Naive B cell (primary cell): ENCODE data around the gene LGALS3BP. TPM values are rescaled to one million over a fixed set of nuclear protein-coding genes. Genes with fewer than 3 reads are reported as not detected.

Source experiments
- ATAC-seq, 2 donors: fragments of 150-1000 bp; cut with Tn5 transposase; 2 replicates each; pipeline ENCODE4 v1.10.0; 2021; ENCODE audit warnings: low read depth in 2 of 2, mild to moderate bottlenecking in 2 of 2, moderate library complexity in 2 of 2
- DNase-seq: peaks from one replicate; pipeline ENCODE4 v3.0.0; 2022
- H3K27ac Mint-ChIP-seq, 6 donors: one replicate each; pipeline ENCODE4 v1.8.0; 2020 to 2022; ENCODE audit warnings: mild to moderate bottlenecking in 6 of 6, mixed read lengths in 6 of 6, moderate library complexity in 5 of 6, inconsistent platforms in 2 of 6
- H3K27me3 Mint-ChIP-seq, 3 donors: one replicate each; pipeline ENCODE4 v1.8.0; 2021 to 2022; ENCODE audit warnings: mixed read lengths in 3 of 3, mild to moderate bottlenecking in 1 of 3
- H3K36me3 Mint-ChIP-seq, 2 donors: one replicate each; pipeline ENCODE4 v1.8.0; 2020 to 2022; ENCODE audit warnings: mixed read lengths in 2 of 2, inconsistent platforms in 1 of 2, mild to moderate bottlenecking in 1 of 2
- H3K4me1 Mint-ChIP-seq, 3 donors: one replicate each; pipeline ENCODE4 v1.8.0; 2020 to 2022; ENCODE audit warnings: mixed read lengths in 3 of 3, inconsistent platforms in 1 of 3, mild to moderate bottlenecking in 1 of 3, moderate library complexity in 1 of 3
- H3K4me3 Mint-ChIP-seq, 8 donors: one replicate each; pipeline ENCODE4 v1.8.0; 2020 to 2022; ENCODE audit warnings: mild to moderate bottlenecking in 8 of 8, mixed read lengths in 8 of 8, moderate library complexity in 8 of 8, inconsistent platforms in 2 of 8
- H3K9me3 Mint-ChIP-seq, 7 donors: one replicate each; pipeline ENCODE4 v1.8.0; 2020 to 2022; ENCODE audit warnings: mixed read lengths in 7 of 7, mild to moderate bottlenecking in 5 of 7, inconsistent platforms in 2 of 7, moderate library complexity in 1 of 7
- polyA plus RNA-seq, 6 donors: library from polyadenylated mRNA; unstranded; fragments of 300-500 nt; fragmentation: Illumina TruSeq; gene quantifications; one replicate each; pipeline ENCODE4 v1.2.3, GENCODE V29; 2021; ENCODE audit warnings: low read depth in 6 of 6

Gene LGALS3BP
- polyA plus RNA-seq, 6 donors from 2014 or later, result 1.2 to 17.1 (median 3.7) TPM

DNA sequence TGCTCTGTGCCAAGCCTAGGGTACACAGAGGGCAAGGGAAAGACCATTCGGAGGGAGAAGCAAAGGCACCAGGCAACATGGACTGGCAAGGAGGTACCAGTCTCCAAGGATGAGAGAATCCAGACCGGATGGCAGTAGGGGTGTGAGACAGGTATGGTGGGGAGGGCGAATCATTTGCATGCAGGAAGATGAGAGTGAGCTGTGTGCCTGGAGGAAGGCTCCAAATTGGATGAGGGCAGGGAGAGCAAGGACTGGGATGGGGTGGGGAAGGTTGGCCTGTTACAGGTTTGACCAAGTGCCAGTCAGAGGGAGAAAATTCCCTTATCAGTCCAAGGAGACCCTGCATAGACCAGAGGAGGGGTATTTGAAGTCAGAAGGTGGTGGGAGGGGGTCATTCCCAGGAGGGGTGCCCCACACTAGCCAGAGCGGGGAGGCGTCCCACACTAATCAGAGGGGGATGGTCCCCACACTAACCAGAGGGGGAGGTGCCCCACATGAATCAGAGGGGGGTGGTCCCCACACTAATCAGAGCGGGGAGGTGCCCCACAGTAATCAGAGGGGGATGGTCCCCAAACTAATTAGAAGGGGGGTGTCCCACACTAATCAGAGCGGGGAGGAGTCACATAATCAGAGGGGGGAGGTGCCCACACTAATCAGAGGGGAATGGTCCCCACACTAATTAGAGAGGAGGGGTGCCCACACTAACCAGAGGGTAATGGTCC, 29.1 kb upstream of the LGALS3BP start:
- peaks cover 37 to 51% (median 42%) of the 10 kb centered on the region in 3 donors for H3K4me1 Mint-ChIP-seq
- H3K27ac Mint-ChIP-seq, result peak overlapping the region; percentile 54 to 97 (median 94)
- peaks cover 0 to under 1% (median 0%) of the 10 kb centered on the region in 7 donors for H3K9me3 Mint-ChIP-seq
- DNase-seq (no peak), ATAC-seq (no peak)
- H3K36me3 Mint-ChIP-seq, result no peaks in the 10 kb centered on the region
- peak overlapping the region; percentile 92 to 97 (median 96) for H3K4me3 Mint-ChIP-seq
- H3K27me3 Mint-ChIP-seq, result peaks cover 1 to 11% (median 4%) of the 10 kb centered on the region in 3 donors

DNA sequence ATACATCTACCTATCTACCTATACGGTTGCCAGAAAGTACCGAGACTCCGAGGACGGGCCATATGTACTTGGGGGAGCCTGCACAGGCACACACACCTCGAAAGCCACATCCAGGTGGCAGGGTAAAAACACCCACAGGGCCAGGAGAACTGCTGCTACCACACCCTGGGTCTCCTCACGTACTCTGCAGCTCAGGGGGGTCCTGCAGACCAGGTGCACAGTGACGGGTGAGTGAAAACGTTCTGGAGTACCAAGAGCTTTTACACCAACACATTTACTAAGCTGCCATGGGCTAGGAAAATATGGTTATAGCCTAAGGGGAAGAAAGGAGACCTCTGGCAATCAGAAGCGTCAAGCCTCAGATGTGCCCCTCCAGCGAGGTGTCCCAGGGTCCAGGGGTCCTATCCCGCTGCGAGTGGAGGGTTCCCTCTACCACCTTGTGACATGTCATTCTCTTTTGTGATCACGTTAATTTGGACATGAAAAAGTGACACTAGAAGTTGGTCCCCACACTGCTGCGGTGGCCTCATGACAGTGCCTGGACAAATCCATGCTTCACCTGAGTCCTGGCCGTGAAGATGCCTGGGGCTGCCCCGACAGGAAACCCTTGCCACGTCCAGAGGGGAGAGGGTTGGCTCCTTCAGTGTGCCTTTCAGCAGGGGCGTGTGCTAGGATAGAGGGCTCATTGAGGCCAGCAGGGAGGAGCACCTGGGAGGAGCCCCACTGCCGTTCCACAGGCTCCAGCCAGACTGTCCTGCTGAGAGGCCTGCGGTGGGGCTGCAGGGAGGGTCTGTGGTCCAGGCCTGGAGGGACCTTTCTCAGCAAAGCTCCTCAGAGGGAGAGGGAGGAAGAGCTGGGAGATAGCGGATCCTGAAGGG, 28.0 kb upstream of the LGALS3BP start:
- ATAC-seq, result no peak
- H3K4me3 Mint-ChIP-seq, result peak overlapping the region; percentile 92 to 97 (median 96)
- H3K36me3 Mint-ChIP-seq, result no peaks in the 10 kb centered on the region
- H3K9me3 Mint-ChIP-seq, result no peaks in the 10 kb centered on the region
- peaks cover 41 to 51% (median 51%) of the 10 kb centered on the region in 3 donors for H3K4me1 Mint-ChIP-seq
- DNase-seq, result no peak
- H3K27me3 Mint-ChIP-seq, result peaks cover 0 to 3% (median under 1%) of the 10 kb centered on the region in 3 donors
- H3K27ac Mint-ChIP-seq, result peak overlapping the region in 5 of 6 donors; percentile 39 to 97 (median 94)

DNA sequence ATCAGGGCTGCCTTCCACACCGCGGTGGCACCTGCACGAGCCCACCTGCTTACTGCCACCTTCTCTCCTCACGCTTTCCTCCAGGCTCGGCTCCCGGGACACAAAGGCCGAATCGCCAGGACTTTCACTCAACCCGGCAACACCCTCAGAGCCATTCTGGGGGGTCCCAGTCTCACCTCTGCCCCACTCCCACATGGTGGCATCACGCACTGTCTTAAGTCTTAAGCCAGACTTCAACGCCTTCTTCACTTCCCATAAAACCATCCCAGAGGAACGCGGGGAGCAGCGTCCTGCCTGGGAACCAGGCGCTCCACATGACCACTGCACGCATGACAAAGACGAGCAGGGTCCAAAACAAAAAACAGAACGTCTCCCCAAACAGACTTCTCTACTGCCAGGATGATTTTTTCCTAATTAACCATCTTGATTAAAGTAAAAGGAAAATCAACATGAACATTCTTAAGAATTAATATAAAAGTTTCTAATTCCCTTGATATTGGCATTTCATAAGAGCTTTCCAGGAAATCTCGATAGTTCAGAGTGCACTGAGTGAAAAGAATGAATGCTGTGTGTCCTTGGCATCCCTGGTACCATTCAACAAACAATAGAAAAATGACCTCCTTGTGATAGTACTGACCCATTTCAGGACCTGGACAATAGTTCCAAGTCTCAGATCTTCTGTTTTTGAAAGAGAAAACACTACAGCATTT, 27.2 kb upstream of the LGALS3BP start:
- Mint-ChIP-seq H3K9me3 (no peaks in the 10 kb centered on the region), H3K36me3 (no peaks in the 10 kb centered on the region), H3K4me1 (peaks cover 42 to 59% (median 53%) of the 10 kb centered on the region in 3 donors), H3K27me3 (no peaks in the 10 kb centered on the region), H3K4me3 (peak overlapping the region in 7 of 8 donors; percentile 7 to 97 (median 82)), H3K27ac (peak overlapping the region in 5 of 6 donors; percentile 39 to 94 (median 50))
- no peak for ATAC-seq
- no peak for DNase-seq

DNA sequence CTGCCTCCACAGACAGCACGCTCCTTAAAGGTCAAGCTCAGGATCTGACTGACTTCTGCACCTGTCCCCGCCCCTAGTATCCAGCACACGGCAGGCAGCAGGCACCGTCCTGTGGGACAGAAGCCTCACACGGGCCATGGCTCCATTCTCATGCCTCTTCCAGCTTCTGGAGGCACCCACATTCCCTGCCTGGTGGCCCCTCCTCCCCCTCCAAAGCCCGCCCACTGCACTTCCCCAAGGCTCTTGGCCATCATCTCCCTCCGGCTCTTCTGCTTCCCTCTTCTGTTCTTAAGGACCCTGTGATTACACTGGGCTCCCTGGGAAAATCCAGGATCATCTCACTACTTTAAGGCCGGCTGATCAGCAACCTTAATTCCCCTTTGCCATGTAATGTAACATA, 26.3 kb upstream of the LGALS3BP start:
- Mint-ChIP-seq H3K27me3 (no peaks in the 10 kb centered on the region), H3K4me3 (peak overlapping the region in 3 of 8 donors; percentile 7 to 47 (median 45)), H3K27ac (no peak overlapping the region), H3K4me1 (peaks cover 51 to 68% (median 54%) of the 10 kb centered on the region in 3 donors), H3K9me3 (no peaks in the 10 kb centered on the region), H3K36me3 (no peaks in the 10 kb centered on the region)
- ATAC-seq, result no peak
- no peak for DNase-seq

DNA sequence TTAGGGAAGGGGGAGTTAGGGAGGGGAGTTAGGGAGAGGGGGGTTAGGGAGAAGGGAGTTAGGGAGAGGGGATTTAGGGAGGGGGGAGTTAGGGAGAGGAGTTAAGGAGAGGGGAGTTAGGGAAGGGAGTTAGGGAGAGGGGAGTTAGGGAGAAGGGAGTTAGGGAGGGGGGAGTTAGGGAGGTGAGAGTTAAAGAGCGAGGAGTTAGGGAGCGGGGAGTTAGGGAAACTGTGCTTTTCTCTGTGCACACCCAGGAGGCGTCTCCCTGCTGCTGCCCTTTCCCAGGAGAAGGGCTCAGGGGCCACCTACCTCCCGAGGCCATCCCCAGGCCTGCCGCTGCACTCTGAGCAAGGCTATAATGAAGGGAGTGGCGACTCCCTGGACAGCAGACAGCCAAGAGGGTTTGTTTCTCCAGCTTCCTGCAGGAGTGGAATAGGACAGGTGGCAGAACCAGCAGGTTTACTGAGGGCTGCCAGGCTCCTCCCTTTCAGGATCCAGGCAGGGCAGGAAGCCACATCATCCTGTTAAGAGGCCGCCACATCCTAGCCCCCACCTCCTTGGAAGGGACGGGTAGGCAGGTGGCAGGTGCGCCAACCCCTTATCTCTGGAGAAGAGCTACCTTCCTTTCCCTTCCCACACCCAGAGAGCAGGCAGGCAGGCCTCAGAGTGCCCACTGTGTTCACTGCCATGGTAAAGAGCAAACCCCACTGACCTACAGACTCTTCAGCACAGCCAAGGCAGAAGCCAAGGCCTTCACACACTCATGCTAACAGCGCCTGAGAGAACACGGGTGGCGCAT, 25.5 kb upstream of the LGALS3BP start:
- no peaks in the 10 kb centered on the region for H3K9me3 Mint-ChIP-seq
- H3K27ac Mint-ChIP-seq, result no peak overlapping the region
- ATAC-seq, result no peak
- peak overlapping the region in 1 of 8 donors; percentile 7 for H3K4me3 Mint-ChIP-seq
- peaks cover 51 to 73% (median 59%) of the 10 kb centered on the region in 3 donors for H3K4me1 Mint-ChIP-seq
- DNase-seq, result no peak
- no peaks in the 10 kb centered on the region for H3K27me3 Mint-ChIP-seq
- no peaks in the 10 kb centered on the region for H3K36me3 Mint-ChIP-seq

DNA sequence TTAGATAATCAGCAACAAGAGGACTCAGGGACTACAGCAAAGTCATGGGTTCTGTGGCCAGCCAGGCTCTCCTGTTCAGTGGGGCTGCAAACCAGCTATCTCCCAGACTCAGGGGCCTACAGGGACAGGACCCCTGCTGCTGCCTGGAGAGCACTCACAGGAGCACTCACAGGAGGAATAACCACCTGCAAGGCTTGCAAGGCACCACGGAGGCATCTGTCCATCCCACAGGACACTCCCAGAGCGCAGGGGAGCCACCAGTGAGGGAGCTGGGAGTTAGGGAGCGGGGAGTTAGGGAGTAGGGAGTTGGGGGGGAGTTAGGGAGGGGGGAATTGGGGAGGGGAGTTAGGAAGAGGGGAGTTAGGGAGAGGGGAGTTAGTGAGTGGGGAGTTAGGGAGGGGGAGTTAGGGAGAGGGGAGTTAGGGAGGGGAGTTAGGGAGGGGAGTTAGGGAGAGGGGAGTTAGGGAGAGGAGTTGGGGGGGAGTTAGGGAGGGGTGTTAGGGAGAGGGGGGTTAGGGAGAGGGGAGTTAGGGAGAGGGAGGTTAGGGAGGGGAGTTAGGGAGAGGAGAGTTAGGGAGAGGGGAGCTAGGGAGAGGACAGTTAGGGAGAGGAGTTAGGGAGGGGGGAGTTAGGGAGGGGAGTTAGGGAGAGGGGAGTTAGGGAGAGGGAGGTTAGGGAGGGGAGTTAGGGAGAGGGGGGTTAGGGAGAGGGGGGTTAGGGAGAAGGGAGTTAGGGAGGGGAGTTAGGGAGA, 24.1 kb upstream of the LGALS3BP start:
- no peaks in the 10 kb centered on the region for H3K27me3 Mint-ChIP-seq
- no peak overlapping the region for H3K4me3 Mint-ChIP-seq
- H3K36me3 Mint-ChIP-seq, result no peaks in the 10 kb centered on the region
- H3K4me1 Mint-ChIP-seq, result peaks cover 43 to 65% (median 55%) of the 10 kb centered on the region in 3 donors
- no peaks in the 10 kb centered on the region for H3K9me3 Mint-ChIP-seq
- H3K27ac Mint-ChIP-seq, result no peak overlapping the region
- no peak for ATAC-seq
- no peak for DNase-seq

DNA sequence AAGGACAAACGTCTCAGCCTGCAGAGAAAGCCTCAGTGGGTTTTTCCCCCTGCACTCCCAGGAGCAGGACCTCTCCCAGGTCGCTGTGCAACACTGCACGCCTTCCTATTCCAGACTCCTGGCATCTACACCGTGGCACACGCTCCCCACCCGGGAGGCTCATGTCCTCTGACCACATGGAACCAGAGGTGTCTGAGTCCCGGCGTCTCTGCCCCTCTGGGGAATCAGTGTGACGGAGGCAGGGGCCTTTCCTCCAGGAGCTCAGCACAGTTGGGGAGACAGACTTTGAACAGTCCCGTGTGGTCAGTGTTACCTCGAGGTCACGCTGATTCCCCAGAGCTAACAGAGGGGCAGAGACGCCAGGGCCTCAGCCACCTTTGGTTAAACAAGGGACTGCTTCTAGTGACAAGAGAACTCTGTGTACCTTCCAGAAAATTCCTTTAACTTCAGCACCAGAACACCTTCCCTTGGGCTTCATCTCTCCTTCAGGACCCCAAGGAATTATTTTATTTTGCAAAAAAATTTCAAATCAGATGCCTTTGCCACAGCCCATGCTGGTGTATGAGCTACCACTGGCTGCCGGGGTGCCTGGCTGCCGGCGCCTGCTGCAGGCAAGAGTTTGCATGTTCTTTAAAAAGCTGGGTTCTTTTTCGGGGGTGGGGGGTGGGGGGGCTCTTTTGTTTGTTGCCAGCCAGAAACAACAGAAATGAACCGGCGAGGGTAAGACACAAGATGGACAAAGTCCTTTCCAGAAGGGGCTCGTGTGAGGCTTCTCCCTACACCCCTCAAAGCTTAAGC, 23.3 kb upstream of the LGALS3BP start:
- no peak overlapping the region for H3K27ac Mint-ChIP-seq
- H3K4me1 Mint-ChIP-seq, result peaks cover 35 to 57% (median 47%) of the 10 kb centered on the region in 3 donors
- DNase-seq (no peak), ATAC-seq (no peak)
- no peaks in the 10 kb centered on the region for H3K9me3 Mint-ChIP-seq
- no peaks in the 10 kb centered on the region for H3K27me3 Mint-ChIP-seq
- H3K36me3 Mint-ChIP-seq, result no peaks in the 10 kb centered on the region
- H3K4me3 Mint-ChIP-seq, result no peak overlapping the region

DNA sequence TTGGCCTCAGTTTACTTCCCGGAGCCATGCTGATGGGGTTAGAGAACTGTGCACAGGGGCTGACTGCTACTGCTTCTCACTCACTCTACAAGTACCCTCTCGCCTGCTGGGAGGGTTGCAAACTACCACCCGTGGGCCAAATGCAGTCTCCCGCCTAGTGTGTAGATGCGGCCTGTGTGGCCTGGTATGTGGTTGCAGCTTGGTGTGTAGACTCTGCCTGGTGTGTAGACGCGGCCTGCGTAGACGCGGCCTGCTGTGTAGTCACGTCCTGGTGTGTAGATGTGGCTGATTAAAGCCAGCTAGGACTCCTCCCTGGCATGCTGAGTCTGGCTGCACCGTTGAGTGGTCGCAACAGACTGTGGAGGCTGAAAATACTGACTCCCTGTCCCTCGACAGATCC, 22.6 kb upstream of the LGALS3BP start:
- no peak for DNase-seq
- ATAC-seq, result no peak

DNA sequence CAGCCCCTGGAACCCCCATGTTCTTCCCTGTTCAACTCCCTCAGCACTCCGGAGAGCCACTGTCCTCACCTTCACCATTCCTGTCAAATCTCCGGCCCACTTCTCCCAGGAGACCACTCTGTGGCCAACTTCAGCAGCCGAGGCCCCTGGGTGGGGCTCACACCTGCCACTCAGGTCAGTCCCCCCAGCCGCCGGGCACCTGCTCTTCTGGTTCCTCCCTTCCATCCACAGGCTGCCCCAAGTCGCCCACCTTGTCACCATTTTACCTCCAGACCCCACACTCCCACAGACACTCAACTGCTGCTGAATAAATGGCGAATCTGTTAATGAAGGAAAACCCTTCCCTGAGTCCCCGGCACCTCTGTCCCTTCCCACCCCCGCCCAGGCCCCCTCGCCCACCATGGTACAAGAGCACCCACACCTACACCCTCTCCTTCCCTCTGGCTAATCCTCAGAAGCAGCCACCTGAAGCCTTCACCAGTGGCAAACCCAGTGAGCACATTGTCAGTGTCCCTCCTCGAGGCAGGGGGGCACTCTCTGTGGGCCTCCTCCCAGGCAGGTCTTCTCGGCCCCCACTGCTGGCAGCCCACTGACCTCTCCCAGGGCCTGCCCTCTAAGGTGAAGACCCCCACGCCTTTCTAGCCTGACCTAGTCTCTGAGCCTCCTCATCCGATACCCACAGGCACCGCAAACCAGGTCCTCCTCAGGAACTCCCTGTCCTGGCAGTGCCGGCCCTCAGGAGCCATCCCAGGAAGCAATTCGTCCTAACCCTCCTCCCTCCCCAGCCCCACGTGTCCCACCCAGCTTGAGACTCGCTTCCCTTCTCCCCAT, 21.7 kb upstream of the LGALS3BP start:
- H3K9me3 Mint-ChIP-seq, result no peaks in the 10 kb centered on the region

More for the DNA sequence above, 22.6 kb upstream of the LGALS3BP start:
- Mint-ChIP-seq H3K36me3 (no peaks in the 10 kb centered on the region), H3K4me3 (no peak overlapping the region), H3K27ac (peak overlapping the region in 1 of 6 donors; percentile 49), H3K9me3 (no peaks in the 10 kb centered on the region), H3K4me1 (peaks cover 28 to 50% (median 41%) of the 10 kb centered on the region in 3 donors), H3K27me3 (no peaks in the 10 kb centered on the region)

DNA sequence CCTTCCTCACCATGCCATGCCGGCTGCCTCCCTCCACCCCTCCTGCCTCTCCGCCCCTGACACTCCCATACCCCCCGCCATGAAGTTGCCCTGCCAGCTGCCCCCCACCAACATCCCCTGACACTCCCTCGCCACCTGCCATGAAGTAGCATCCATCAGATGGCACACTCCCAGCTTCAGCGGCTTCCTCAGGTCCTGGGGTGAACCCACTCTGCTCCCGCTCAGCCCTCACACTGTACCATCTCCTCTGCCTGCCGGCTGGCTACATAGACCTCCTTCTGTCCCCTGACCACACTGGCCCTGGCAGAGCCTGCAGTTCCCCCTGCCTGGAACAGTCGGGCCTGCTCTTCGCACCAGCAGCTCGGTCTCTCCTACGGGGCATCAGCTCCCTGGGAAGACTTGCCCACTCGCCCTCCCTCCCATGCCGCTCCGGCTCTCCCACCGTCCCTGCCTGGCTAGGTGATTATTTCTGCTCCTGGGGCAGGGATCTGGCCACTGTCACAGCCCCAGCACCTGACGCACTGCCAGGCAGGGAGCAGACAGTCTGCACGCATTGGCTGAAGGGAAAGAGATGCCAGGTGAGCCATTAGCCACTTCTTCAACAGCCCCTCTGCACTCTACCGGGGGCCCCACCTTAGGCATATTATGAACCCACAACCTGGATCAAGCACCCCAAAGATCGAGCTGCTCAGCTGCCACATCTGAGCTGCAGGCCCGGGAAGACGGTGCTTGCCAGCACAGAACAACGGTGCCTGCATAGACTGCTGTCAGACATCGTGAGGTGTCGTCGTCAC, 20.9 kb upstream of the LGALS3BP start:
- ATAC-seq, result no peak
- DNase-seq, result no peak
- Mint-ChIP-seq H3K27ac (peak overlapping the region in 2 of 6 donors; percentile 68 to 85), H3K36me3 (no peaks in the 10 kb centered on the region), H3K4me3 (peak overlapping the region in 2 of 8 donors; percentile 48 to 59), H3K9me3 (no peaks in the 10 kb centered on the region), H3K27me3 (no peaks in the 10 kb centered on the region), H3K4me1 (peaks cover 14 to 37% (median 25%) of the 10 kb centered on the region in 3 donors)

More for the DNA sequence above, 21.7 kb upstream of the LGALS3BP start:
- H3K27me3 Mint-ChIP-seq, result no peaks in the 10 kb centered on the region
- peaks cover 19 to 42% (median 33%) of the 10 kb centered on the region in 3 donors for H3K4me1 Mint-ChIP-seq
- H3K27ac Mint-ChIP-seq, result peak overlapping the region in 2 of 6 donors; percentile 49 to 74
- peak overlapping the region in 1 of 8 donors; percentile 59 for H3K4me3 Mint-ChIP-seq
- ATAC-seq, result no peak
- no peaks in the 10 kb centered on the region for H3K36me3 Mint-ChIP-seq
- DNase-seq, result no peak
